Prostate gland (tissue), 2 donors: ENCODE results near the gene RACK1. TPM values are rescaled to one million over a fixed set of nuclear protein-coding genes. Genes with fewer than 3 reads are reported as not detected.
A peak's percentile ranks its signal among the peaks of the same experiment; 100 is the strongest.

ENCODE experiments used
- DNase-seq: peaks from one replicate; pipeline ENCODE4 v3.0.0-alpha.2; 2019; ENCODE audit warnings: low spot score
- H3K27ac ChIP-seq, 2 donors: fragments of 200-600 bp; sonication (generic); 2 replicates each; pipeline ENCODE4 v1.5.1; 2017 to 2019
- H3K27me3 ChIP-seq: fragments of 200-600 bp; sonication (generic); replicated peaks from 2 replicates; pipeline ENCODE4 v1.5.1; 2019; ENCODE audit not compliant: insufficient read depth
- H3K36me3 ChIP-seq, 2 donors: fragments of 200-600 bp; sonication (generic); 1 replicate in 1 of 2; 2 replicates in 1 of 2; pipeline versions ENCODE4 v1.5.1 to v1.8.1; 2017 to 2019
- H3K4me1 ChIP-seq: fragments of 200-600 bp; sonication (generic); replicated peaks from 2 replicates; pipeline ENCODE4 v1.5.1; 2019
- H3K4me3 ChIP-seq, 2 donors: fragments of 200-600 bp; sonication (generic); 2 replicates each; pipeline ENCODE4 v1.5.1; 2017 to 2019
- H3K9me3 ChIP-seq: fragments of 200-600 bp; sonication (generic); 2 replicates; pipeline ENCODE4 v1.5.1; 2017
- POLR2A ChIP-seq: fragments of 450-650 bp; IDR thresholded peaks from one replicate; pipeline ENCODE4 v1.6.1; 2016; ENCODE audit warnings: antibody characterized with exemption, mild to moderate bottlenecking
- POLR2AphosphoS5 ChIP-seq: sonication (generic); formaldehyde crosslinking; IDR thresholded peaks from one replicate; pipeline ENCODE4 v1.6.1; 2017; ENCODE audit warnings: antibody characterized with exemption
- WGBS: methylation state at CpG from one replicate; pipeline ENCODE4 v1.1.5; 2018; 5-methylcytosine and 5-hydroxymethylcytosine counted together
- intact Hi-C: fragments of 100-400 bp; cut with DNase I; formaldehyde crosslinking; loops from one replicate; pipeline ENCODE4 v1.14.2; 2022
- total RNA-seq, 2 donors: library from RNA; depleted of rRNA; stranded (reverse); fragments of >200 nt; gene quantifications; one replicate each; pipeline ENCODE4 v1.1.0, GENCODE V29; 2016
- TF ChIP-seq, protein P1 (sequence below), 4 experiments: fragments of 200-600 bp in 2 of 4; fragments of 450-650 bp in 2 of 4; sonication (generic) in 2 of 4; IDR thresholded peaks; 1 replicate in 3 of 4; 2 replicates in 1 of 4; pipeline ENCODE4 v1.5.1; 2016 to 2019; ENCODE audit warnings: antibody characterized with exemption in 4 of 4, mild to moderate bottlenecking in 2 of 4, moderate library complexity in 2 of 4

RACK1 gene
- total RNA-seq, 2 donors from 2014 or later, result 2,058 to 4,360 TPM

DNA sequence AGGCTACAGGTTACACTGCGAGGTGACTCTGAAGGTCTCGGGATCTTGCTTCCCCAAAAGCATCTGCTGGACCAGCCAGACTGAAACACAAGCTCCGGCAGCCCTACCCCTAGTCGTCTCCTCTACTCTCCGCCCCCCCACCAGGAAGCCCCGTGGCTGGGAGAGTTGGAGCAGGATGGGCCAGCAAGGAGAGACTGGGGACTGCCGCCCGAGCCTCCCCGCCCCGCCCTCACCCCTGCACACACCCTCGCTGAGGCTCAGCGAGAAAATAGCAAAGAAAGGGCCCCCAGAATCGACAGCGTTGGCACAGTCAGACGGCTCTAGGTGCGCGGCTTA is 40.0 kb downstream of the RACK1 start:
- DNase-seq, result no peak
- Histone ChIP-seq H3K36me3 (no peaks in the 10 kb centered on the region), H3K27ac (peak overlapping the region; percentile 39 to 68), H3K4me1 (peaks cover 14% of the 10 kb centered on the region), H3K9me3 (no peaks in the 10 kb centered on the region), H3K4me3 (peak overlapping the region; percentile 53 to 60), H3K27me3 (no peaks in the 10 kb centered on the region)
- TF ChIP-seq POLR2AphosphoS5, result no peak
- TF ChIP-seq, protein P1, sequence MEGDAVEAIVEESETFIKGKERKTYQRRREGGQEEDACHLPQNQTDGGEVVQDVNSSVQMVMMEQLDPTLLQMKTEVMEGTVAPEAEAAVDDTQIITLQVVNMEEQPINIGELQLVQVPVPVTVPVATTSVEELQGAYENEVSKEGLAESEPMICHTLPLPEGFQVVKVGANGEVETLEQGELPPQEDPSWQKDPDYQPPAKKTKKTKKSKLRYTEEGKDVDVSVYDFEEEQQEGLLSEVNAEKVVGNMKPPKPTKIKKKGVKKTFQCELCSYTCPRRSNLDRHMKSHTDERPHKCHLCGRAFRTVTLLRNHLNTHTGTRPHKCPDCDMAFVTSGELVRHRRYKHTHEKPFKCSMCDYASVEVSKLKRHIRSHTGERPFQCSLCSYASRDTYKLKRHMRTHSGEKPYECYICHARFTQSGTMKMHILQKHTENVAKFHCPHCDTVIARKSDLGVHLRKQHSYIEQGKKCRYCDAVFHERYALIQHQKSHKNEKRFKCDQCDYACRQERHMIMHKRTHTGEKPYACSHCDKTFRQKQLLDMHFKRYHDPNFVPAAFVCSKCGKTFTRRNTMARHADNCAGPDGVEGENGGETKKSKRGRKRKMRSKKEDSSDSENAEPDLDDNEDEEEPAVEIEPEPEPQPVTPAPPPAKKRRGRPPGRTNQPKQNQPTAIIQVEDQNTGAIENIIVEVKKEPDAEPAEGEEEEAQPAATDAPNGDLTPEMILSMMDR (IDR thresholded peaks at IDR 0.05), result no peak
- TF ChIP-seq POLR2A, result no peak
- intact Hi-C loops, result no loop called here
- WGBS, result 9% methylated on average over 16 of the region's 17 CpGs

GRCh38 chr5:181203093-181203711 is 40.5 kb downstream of the RACK1 start:
- intact Hi-C loops, result no loop called here
- Histone ChIP-seq H3K27ac (no peak overlapping the region), H3K36me3 (no peaks in the 10 kb centered on the region), H3K27me3 (no peaks in the 10 kb centered on the region), H3K9me3 (no peaks in the 10 kb centered on the region), H3K4me3 (no peak overlapping the region), H3K4me1 (peaks cover 14% of the 10 kb centered on the region)
- WGBS, result 72% methylated on average over 11 of the region's 11 CpGs
- DNase-seq, result no peak
- TF ChIP-seq, protein P1 (IDR thresholded peaks at IDR 0.05), result no peak
- TF ChIP-seq POLR2A (no peak), POLR2AphosphoS5 (no peak)

DNA sequence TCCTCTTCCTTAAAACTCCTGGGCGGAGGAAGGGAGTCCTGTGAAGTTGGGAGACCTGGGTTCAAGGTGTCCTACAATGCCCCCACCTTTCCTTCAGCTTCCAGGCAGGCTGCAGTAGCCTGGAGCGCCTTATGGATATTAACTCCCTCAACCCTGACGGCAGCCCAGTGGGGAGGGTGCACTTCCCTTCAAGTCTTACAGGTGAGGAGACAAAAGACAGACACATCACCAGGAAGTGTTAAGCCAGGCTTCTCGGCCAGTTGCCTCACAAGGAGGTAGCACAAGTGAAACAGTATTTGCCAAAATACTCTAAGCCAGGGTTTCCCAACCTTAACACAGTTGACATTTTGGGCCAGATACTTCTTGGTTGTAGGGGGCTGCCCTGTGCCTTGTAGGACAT is 42.9 kb downstream of the RACK1 start:
- intact Hi-C loops, result no loop called here
- no peak for TF ChIP-seq POLR2A
- TF ChIP-seq, protein P1 (IDR thresholded peaks at IDR 0.05), result no peak
- TF ChIP-seq POLR2AphosphoS5, result no peak
- H3K27ac ChIP-seq, result no peak overlapping the region
- no peak overlapping the region for H3K4me3 ChIP-seq
- 73% methylated on average over 4 of the region's 4 CpGs for WGBS
- no peaks in the 10 kb centered on the region for H3K27me3 ChIP-seq
- DNase-seq, result no peak
- no peaks in the 10 kb centered on the region for H3K9me3 ChIP-seq
- H3K36me3 ChIP-seq, result no peaks in the 10 kb centered on the region
- peaks cover 9% of the 10 kb centered on the region for H3K4me1 ChIP-seq

DNA sequence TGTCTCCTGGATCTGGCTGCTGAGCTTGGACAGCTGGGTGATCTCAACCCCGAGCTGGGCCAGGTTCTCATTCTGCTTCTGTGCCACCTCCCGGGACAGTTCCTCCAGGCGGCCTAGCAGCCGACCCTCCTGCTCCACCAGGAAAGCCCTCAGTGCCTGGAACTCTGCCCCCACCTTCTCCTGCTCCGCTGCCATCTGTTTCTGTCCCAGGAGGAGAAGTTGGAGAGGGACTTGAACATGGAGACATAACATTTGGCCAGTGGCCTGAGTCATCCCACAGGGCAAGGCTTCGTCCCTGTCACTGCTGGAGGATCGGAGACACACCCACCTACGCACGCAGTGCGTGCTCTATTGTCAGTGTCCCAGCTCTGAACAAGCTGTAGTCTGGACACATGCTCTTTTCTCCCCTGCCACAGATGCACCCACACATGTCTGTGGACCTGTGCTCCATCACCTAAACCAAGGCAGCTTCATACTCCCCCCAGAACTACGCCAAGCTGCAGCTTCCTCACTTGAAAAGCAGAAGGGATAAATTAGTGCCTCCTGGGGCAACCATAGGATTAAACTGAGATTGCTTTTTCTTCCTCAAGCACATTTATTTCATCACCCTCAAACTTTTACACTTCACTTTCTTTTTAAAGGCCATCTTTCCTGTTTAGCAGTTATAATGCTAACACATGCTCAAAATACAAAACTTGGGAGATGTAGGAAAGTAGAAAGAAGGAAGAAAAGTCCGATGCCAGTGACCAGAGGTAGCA is 43.6 kb downstream of the RACK1 start:
- intact Hi-C loops, result no loop called here
- H3K4me1 ChIP-seq, result peaks cover 1% of the 10 kb centered on the region
- no peaks in the 10 kb centered on the region for H3K9me3 ChIP-seq
- no peak for DNase-seq
- H3K36me3 ChIP-seq, result no peaks in the 10 kb centered on the region
- H3K27ac ChIP-seq, result no peak overlapping the region
- no peaks in the 10 kb centered on the region for H3K27me3 ChIP-seq
- TF ChIP-seq, protein P1 (IDR thresholded peaks at IDR 0.05), result no peak
- no peak for TF ChIP-seq POLR2A
- 86% methylated on average over 12 of the region's 12 CpGs for WGBS
- H3K4me3 ChIP-seq, result no peak overlapping the region
